GM21825 (cell line): ENCODE measurements around the gene CNTN1.

ENCODE experiments used
- ATAC-seq: cut with Tn5 transposase; IDR thresholded peaks from one replicate; pipeline ENCODE4 v1.9.1; 2021; ENCODE audit warnings: mild to moderate bottlenecking, moderate library complexity; ENCODE audit not compliant: unreplicated experiment

The CNTN1 gene

DNA sequence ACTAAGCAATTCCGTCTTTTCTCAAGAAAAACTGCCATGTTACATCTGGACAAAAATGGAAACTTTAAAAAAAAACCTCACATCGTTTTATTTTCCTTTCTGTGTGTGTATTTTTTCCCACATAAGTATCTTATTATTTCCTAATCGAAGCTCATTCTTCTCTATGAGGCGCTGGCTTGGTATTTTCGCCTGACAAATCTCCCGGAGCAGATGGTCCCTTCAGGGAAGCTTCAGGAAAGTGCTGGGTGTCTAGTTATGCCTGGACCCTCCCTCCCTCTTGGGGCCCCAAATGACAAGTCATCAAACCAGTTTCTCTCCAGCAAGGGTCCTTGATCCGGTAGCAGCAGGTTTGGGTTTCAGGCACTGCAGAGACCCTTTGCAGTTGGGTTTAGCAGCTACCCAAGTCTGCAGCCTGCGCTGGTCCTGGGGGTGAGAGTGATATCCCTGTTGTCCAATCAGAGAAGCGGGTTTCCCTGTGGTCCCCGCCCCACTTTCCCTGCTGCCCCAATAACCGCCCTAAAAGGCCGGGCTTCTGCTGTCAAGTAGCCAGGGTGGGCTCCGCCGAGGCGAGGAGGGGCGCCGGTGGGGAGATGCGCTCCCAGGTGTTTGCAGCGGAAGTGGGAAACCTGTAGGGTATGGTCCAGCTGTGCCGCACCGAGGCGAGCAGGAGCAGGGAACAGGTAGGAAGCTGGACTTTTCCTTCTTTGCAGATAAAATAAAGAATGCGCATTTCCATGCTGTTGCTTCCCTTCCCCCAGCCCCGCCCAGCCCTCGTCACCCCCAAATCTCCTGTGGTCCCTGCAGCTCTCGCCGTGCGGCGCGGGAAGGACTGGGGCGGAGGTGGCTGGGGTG lies at the start of gene CNTN1:
Gene CNTN1, plus strand, starts transcription at position 527 of the 852 bp plus-strand sequence.
- no peak for ATAC-seq

DNA sequence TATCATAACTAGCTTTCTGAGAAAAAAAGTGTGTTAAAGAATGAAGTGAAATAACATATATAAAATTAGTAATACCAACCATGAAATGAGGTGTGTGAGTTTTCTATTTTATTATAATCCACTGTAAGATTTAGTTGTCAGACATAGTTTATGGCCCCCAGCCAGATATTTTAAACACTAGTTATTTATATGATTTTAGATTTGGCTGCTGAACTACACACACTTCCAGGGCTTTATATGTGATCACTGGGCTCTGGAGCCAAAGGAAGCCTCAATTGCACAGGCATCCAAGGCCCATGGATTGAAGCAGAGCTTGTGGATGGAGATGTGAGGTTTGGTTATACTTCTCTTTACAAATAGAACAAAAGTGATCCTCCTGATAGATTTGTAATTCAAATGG lies 48.7 kb upstream of the CNTN1 start:
- ATAC-seq = no peak

- ATAC-seq = no peak
Measured at GRCh38 chr12:40643976-40644375, 48.3 kb upstream of the CNTN1 start.

DNA sequence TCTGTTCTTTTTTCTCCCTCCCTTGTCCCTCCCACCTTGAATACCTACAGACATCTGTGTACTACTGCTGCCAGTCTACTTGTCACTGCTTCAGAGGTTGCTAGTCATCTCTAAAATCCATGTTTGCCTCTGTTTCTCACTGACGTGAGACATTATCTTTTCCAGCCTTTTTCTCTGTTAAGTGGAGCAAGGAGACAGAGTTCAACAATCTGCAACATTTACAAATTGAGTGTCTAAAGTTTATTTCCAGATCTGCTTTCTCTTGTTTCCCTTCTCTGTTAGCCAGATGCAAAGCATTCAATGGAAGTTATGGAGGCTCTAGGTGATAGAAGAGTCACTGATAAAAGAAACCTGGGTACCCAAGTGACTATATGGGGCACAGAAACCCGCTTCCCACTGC lies 47.5 kb upstream of the CNTN1 start:
- no peak for ATAC-seq

GRCh38 chr12:40645361-40645760 lies 46.9 kb upstream of the CNTN1 start:
- ATAC-seq = no peak

- ATAC-seq = no peak
Measured at GRCh38 chr12:40646456-40646855, 45.8 kb upstream of the CNTN1 start.

DNA sequence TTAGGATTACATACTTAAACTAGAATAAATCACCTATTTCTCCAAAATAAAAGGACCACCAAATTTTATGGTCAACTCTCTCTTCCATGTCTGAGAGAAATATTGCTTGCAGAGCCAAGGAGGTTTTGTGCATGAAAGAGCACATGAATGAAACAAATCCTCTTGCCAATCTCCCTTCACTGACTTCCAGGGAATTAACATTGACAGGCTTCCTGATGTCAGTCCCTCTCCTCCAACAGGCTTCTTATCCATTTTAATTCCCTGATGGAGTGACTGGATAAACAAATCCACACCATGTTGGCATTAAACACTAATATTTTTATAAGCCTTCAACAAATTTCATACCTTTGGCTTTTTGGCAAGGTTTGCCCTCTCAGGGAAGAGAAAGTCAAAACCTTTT lies 45.3 kb upstream of the CNTN1 start:
- ATAC-seq = no peak

DNA sequence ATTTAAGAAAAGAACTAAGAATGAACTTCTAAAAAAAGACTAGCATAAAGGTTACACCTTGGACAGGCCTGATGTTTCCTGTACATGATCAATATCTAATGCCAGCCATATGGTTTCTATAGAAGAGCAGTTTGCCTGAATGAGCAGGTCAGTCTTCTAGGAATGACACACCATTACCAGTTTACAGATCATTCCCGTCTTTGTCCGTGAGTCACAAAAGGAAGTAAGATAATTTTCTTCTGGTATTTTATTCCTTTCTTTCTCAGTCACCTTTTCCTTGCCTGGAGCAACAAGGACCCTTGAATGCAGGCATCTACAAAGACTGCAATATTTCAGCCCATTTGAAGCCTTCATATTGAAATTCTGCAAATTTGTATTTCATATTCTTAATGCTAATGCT lies 44.6 kb upstream of the CNTN1 start:
- ATAC-seq = no peak

- ATAC-seq = no peak
Measured at GRCh38 chr12:40648519-40648918, 43.7 kb upstream of the CNTN1 start.

DNA sequence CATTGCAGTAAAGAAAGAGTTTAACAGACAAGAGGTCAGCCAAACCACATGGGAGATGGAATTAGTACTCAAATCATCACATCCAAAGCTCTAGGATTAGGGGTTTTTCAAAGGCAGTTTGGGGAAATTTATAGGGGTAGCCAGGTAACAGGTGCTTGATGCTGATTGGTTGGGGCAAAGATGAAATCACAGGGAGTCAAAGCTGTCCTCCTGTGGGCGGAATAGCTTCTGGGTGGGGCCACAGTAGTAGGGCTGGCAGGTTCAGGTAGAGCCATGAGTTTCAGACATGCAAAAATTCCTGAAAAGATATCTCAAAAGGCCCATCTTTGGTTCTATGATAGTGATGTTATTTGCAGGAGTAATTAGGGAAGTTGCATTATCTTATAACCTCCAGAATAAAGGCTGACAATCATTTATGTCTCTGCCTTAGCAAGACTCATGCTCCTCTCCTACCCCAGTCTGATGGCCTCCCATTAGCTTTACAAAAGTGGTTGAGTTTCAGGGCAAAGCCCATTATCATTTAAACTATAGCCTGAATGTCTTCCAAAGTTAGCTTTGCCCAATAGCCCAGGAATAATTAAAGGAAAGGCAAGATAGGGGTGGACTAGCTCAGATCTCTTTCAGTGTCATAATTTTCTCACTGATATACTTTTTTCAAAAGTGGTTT lies 42.1 kb upstream of the CNTN1 start:
- ATAC-seq = no peak

- no peak for ATAC-seq
Measured at GRCh38 chr12:40655451-40655850, 36.8 kb upstream of the CNTN1 start.

GRCh38 chr12:40662366-40662765 lies 29.9 kb upstream of the CNTN1 start:
- no peak for ATAC-seq

DNA sequence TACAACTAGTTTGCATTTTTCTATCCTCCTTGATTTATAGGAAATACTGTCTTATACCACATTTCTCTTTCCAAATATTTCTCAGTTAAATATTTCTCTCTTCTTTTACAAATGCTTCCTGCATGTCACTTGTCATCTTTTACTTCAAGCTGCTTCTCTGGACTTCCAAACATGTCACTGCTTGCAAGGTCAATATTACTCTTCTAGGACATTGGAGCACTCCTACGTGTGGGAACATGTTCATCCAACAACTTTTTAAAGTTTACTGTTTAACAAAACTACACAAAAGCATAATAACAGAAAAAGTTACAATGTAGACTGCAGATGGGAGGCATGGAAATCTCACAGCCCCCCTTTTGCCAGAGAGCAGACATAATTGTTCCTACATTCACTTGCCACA lies 28.5 kb upstream of the CNTN1 start:
- ATAC-seq = no peak

GRCh38 chr12:40668099-40668529 lies 24.1 kb upstream of the CNTN1 start:
- no peak for ATAC-seq

- no peak for ATAC-seq
Measured at GRCh38 chr12:40672741-40673271, 19.4 kb upstream of the CNTN1 start.

- no peak for ATAC-seq
Measured at GRCh38 chr12:40681148-40681547, 11.1 kb upstream of the CNTN1 start.

DNA sequence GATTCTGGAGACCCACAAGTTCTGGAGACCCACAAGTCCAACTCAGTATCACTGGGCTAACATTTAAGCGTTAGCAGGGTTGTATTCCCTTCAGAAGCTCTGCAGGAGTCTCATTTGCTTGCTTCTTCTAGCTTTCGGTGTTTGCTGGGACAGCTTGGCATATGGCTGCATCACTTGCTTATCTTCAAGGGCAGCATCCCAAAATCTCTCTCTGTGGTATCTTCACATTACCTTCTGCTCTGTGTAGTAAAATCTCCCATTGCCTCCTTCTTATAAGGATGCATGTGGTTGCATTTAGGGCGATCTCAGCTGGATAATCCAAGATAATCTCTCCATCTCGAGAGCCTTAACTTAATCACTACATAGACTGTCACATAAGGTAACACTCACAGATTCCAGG lies 7.3 kb upstream of the CNTN1 start:
- no peak for ATAC-seq

GRCh38 chr12:40688085-40688725 lies 4.0 kb upstream of the CNTN1 start:
- no peak for ATAC-seq

- ATAC-seq = no peak
Measured at GRCh38 chr12:40689576-40689975, 2.7 kb upstream of the CNTN1 start.

DNA sequence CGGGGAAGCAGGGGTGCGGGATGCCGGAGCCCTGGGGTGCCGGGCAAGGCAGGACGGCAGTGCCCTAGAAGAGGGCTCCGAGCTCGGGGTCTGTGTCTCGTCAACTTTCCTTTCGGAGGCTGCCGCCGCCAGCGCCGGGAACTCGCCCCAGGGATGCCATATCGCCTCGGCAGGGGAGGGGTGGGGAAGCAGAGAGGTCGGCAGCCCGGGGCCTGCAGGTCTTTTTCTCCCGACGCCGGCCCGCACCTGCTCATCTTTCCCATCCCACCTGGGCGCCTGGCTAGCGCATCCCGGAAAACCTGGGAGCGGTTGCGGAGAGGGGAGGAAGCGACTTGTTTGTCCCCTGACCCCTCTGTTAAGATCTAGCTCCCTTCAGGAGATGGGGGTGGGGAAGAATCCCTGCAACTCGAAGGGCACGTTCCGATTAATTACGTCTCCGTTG lies 547 bp downstream of the CNTN1 start:
- no peak for ATAC-seq

DNA sequence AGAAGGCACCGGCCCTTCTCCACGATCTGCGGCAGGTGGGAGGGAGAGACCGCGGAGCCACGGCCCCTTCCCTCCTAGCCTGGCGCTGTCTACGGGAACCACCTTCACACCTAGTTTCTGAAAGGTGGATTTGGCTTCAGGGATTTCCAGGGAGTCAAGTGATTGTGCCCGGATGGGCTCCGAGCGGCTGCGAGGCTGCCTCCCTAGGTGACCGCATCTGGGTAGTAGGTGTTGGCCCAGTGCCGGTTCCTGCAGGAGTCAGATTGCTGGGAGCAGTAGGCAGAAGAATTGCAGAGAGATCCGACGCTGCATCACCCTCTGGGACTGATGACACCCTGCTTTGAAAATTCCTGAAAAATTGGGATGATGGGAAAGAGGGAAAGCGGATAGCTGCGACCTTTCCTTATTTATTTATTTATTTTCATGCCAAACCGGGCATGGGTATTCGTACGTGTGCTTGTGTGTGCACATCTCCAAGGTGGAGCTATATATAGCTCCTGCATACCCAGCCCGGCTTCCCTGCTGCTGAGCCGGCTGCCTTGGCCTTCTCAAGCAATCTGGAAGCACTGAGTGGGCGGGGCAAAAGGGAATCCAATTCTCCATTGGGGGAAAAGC lies 1.1 kb downstream of the CNTN1 start:
- ATAC-seq = no peak
